DND-41 (cell line): ENCODE data around the gene LRRFIP2.

Experiments
- CTCF ChIP-seq: IDR thresholded peaks from 2 replicates; pipeline ENCODE4 v1.5.1; 2012; ENCODE audit warnings: borderline replicate concordance, low read length, moderate library complexity, mild to moderate bottlenecking; ENCODE audit not compliant: poor library complexity, severe bottlenecking; ENCODE audit errors: extremely low read depth
- EZH2 ChIP-seq: IDR thresholded peaks from 3 replicates; pipeline ENCODE4 v1.6.1; 2012; ENCODE audit warnings: borderline replicate concordance, low read depth, mild to moderate bottlenecking, moderate library complexity, low read length, inconsistent platforms; ENCODE audit not compliant: severe bottlenecking

- TF ChIP-seq CTCF = no peak
- no peak for TF ChIP-seq EZH2
Observed at GRCh38 chr3:37072892-37073291, 101.5 kb downstream of the LRRFIP2 start.
